ENCODE data around the gene PAGE4.

Gene PAGE4

GRCh38 chrX:49850028-49850427 lies 20.9 kb downstream of the PAGE4 start:
- TF ChIP-seq, protein P1, sequence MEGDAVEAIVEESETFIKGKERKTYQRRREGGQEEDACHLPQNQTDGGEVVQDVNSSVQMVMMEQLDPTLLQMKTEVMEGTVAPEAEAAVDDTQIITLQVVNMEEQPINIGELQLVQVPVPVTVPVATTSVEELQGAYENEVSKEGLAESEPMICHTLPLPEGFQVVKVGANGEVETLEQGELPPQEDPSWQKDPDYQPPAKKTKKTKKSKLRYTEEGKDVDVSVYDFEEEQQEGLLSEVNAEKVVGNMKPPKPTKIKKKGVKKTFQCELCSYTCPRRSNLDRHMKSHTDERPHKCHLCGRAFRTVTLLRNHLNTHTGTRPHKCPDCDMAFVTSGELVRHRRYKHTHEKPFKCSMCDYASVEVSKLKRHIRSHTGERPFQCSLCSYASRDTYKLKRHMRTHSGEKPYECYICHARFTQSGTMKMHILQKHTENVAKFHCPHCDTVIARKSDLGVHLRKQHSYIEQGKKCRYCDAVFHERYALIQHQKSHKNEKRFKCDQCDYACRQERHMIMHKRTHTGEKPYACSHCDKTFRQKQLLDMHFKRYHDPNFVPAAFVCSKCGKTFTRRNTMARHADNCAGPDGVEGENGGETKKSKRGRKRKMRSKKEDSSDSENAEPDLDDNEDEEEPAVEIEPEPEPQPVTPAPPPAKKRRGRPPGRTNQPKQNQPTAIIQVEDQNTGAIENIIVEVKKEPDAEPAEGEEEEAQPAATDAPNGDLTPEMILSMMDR (IDR thresholded peaks at IDR 0.05), result no peak

- TF ChIP-seq, protein P1 (IDR thresholded peaks at IDR 0.05), result no peak
These were observed 24.6 kb downstream of the PAGE4 start for GRCh38 chrX:49853661-49854060.

DNA sequence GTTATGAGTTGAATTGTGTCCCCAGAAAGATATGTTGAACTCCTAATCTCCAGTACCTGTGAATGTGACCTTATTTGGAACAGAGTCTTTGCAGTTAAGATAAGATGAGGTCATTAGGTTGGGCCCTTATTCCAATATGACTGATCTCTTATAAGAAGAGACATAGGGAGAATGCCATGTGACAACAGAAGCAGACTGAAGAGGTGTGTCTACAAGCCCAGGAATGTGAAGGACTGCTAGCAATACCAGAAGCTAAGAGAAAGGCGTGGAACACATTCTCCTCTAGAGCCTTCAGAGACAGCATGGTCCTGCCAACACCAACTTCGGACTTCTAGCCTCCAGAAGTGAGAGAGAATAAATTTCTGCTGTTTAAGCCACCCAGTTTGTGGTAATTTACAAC lies 27.7 kb downstream of the PAGE4 start:
- TF ChIP-seq, protein P1 (IDR thresholded peaks at IDR 0.05), result no peak

DNA sequence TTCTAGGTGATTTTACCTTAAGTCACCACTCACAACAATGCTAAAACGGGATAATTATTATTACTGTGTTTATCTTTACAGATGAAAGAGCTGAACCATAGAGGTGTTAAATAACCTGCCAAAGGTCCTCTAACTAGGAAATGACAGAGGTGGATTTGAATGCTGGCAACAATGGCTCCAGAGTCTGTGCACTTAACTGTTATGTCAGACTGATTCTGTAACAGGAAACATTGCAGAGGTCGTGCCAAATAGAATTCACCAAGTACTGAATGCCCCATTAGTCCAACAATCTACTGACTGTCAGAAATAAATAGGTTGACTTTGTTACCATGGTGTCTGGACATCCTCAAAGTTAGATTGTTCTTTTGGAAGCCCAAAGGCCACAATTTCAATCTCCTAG lies 29.2 kb downstream of the PAGE4 start:
- TF ChIP-seq, protein P1 (IDR thresholded peaks at IDR 0.05), result no peak

DNA sequence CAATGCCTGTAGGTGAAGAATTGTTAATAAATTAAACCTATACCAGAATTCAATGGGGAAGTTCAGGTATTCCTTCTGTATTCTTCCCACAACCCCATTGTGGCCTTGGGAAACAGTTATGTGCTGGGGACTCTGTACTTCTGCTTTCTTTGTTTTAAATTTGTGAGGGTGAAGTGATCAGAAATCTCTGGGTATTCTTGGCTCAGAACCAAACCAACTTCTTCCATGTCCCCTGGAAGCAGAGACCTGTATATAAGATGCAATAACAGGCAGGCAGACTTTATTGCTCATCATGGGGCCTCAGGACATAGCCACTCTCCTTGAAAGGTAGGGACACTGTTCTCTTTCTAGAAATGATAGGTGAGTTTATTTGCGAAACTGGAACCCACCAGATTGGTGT lies 30.4 kb downstream of the PAGE4 start:
- TF ChIP-seq, protein P1 (IDR thresholded peaks at IDR 0.05), result no peak

DNA sequence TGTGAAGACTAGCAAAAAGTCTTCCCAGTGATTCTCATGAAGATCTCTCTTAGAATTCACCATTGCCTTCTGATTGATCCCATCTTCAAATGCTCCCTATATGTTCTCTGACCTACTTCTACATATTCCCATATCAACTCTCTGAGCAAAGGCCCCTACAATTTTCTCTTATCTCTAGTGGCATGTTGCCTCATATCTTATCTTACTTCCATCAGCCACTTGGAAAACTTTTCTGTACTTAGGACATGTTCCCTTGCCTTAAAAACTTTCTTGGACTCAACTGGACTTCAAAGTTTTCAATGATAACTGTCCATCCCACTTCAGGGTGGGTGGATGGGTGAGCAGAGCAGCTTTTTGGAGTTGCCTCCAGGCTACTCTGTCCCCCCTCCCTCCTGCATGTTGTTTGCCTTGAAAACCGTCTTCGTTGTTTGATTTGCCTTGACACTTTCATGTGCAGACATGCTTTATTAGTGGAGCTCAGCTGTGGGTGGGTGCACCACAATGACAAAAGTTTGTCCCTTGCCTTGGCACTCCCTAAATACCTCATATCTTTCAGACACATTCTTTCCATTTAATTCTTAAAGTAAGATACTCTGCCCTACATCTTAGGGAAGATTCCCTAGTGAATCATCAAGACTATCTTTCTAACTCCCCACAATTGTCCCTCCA lies 31.9 kb downstream of the PAGE4 start:
- TF ChIP-seq, protein P1 (IDR thresholded peaks at IDR 0.05), result no peak

- TF ChIP-seq, protein P1 (IDR thresholded peaks at IDR 0.05), result no peak
These were observed 33.0 kb downstream of the PAGE4 start for GRCh38 chrX:49862093-49862492.

DNA sequence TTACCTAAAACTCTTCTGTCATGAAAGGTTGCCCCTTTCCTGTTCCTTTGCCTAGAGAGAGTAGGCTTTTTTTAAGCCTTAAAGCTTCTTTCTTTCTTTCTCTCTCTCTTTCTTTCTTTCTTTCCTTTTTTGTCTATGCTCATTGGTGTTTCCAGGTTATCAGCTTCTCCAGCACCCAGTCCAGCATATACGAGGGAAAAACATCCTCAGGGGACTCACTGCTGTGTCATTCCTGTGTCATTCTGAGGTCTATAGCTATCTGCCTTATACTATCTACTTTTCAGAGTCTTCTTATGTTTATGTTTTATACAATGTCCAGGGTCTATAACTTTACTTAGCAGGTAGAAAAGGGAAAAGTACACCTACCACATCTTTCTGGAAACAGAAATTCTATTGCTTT lies 39.6 kb downstream of the PAGE4 start:
- TF ChIP-seq, protein P1 (IDR thresholded peaks at IDR 0.05), result no peak
